SK-N-SH (cell line): Measurements from ENCODE around the gene SPRR2B. TPM values are rescaled to one million over a fixed set of nuclear protein-coding genes. Genes with fewer than 3 reads are reported as not detected.

Source experiments
- CTCF ChIA-PET: fragments of 300-600, 350-600 bp; formaldehyde crosslinking; extraction: SDS; loops from one replicate; lab custom pipeline; 2021; lab: Yijun Ruan, JAX
- POLR2A ChIA-PET: fragments of 350-600 bp; sonication (Branson Sonifier 250); formaldehyde crosslinking; extraction: SDS; loops from one replicate; lab custom pipeline; 2020; ENCODE audit warnings: antibody characterized with exemption, inconsistent platforms; lab: Yijun Ruan, JAX
- DNase-seq: peaks from one replicate; pipeline ENCODE4 v3.0.0; 2012
- H2AFZ ChIP-seq: fragments of 200-600 bp; sonication (generic); 2 replicates; pipeline ENCODE4 v1.8.1; 2016; ENCODE audit warnings: antibody characterized with exemption, mild to moderate bottlenecking, low read depth
- H3F3A ChIP-seq: fragments of 200-600 bp; sonication (generic); replicated peaks from 2 replicates; pipeline ENCODE3; 2016; ENCODE audit warnings: antibody characterized with exemption, mild to moderate bottlenecking; ENCODE audit not compliant: insufficient read depth
- H3K27ac ChIP-seq, 2 experiments: fragments of 200-500 bp in 1 of 2; fragments of 200-600 bp in 1 of 2; sonication (Bioruptor generic) in 1 of 2; sonication (generic), shearing (Covaris generic) in 1 of 2; 2 replicates each; pipeline versions ENCODE4 v1.5.1 to v1.6.1; 2014 to 2016; ENCODE audit warnings: low read depth in 2 of 2, inconsistent platforms in 1 of 2, low read length in 1 of 2, mild to moderate bottlenecking in 1 of 2, mixed read lengths in 1 of 2
- H3K27me3 ChIP-seq: fragments of 200-600 bp; sonication (generic), shearing (Covaris generic); 2 replicates; pipeline ENCODE4 v1.6.1; 2016; ENCODE audit warnings: mixed run types; ENCODE audit not compliant: insufficient read depth
- H3K36me3 ChIP-seq, 2 experiments: fragments of 200-500 bp in 1 of 2; fragments of 200-600 bp in 1 of 2; sonication (Bioruptor generic) in 1 of 2; sonication (generic) in 1 of 2; replicated peaks in 1 of 2; 2 replicates each; pipeline versions ENCODE3 to v1.5.1; 2014 to 2016; ENCODE audit warnings: low read length in 1 of 2, mild to moderate bottlenecking in 1 of 2; ENCODE audit not compliant: insufficient read depth in 2 of 2, control insufficient read depth in 1 of 2
- H3K4me1 ChIP-seq, 2 experiments: fragments of 200-500 bp in 1 of 2; fragments of 200-600 bp in 1 of 2; sonication (Bioruptor generic) in 1 of 2; sonication (generic), shearing (Covaris generic) in 1 of 2; 2 replicates each; pipeline versions ENCODE4 v1.5.1 to v1.6.1; 2014 to 2016; ENCODE audit warnings: low read depth in 1 of 2, low read length in 1 of 2, mixed run types in 1 of 2; ENCODE audit not compliant: insufficient read depth in 2 of 2, control insufficient read depth in 1 of 2
- H3K4me2 ChIP-seq: fragments of 200-600 bp; sonication (generic), shearing (Covaris generic); 2 replicates; pipeline ENCODE4 v1.6.1; 2017; ENCODE audit warnings: mixed run types
- H3K4me3 ChIP-seq, 2 experiments: fragments of 200-500 bp in 1 of 2; fragments of 200-600 bp in 1 of 2; sonication (Bioruptor generic) in 1 of 2; sonication (generic), shearing (Covaris generic) in 1 of 2; 2 replicates each; pipeline versions ENCODE4 v1.5.1 to v1.8.1; 2014 to 2016; ENCODE audit warnings: low read depth in 2 of 2, inconsistent platforms in 1 of 2, low read length in 1 of 2, mild to moderate bottlenecking in 1 of 2, mixed read lengths in 1 of 2, moderate library complexity in 1 of 2
- H3K79me2 ChIP-seq: fragments of 200-600 bp; sonication (generic); 2 replicates; pipeline ENCODE4 v1.8.1; 2017; ENCODE audit warnings: mild to moderate bottlenecking; ENCODE audit not compliant: insufficient read depth
- H3K9ac ChIP-seq: fragments of 200-600 bp; sonication (generic); 2 replicates; pipeline ENCODE4 v1.6.1; 2017; ENCODE audit warnings: mixed run types
- H3K9me2 ChIP-seq: fragments of 200-600 bp; sonication (generic); 2 replicates; pipeline ENCODE4 v1.6.1; 2017; ENCODE audit warnings: mixed run types
- H3K9me3 ChIP-seq: fragments of 200-600 bp; sonication (generic); 2 replicates; pipeline ENCODE4 v1.6.1; 2017; ENCODE audit warnings: mixed run types, mild to moderate bottlenecking, moderate library complexity
- H4K20me1 ChIP-seq: fragments of 200-600 bp; sonication (generic); 2 replicates; pipeline ENCODE4 v1.6.1; 2017; ENCODE audit warnings: mild to moderate bottlenecking, mixed run types; ENCODE audit not compliant: insufficient read depth
- CTCF ChIP-seq: fragments of 200-600 bp; sonication (generic); IDR thresholded peaks from 2 replicates; pipeline ENCODE4 v1.6.1; 2017; ENCODE audit warnings: antibody characterized with exemption, mild to moderate bottlenecking, moderate library complexity
- EZH2phosphoT487 ChIP-seq: fragments of 200-600 bp; sonication (generic); IDR thresholded peaks from 2 replicates; pipeline ENCODE4 v1.6.1; 2017; ENCODE audit warnings: low read depth, mixed run types, mild to moderate bottlenecking, antibody characterized with exemption, moderate library complexity, borderline replicate concordance
- FOSL2 ChIP-seq: IDR thresholded peaks from 2 replicates; pipeline ENCODE4 v1.4.0; 2012; ENCODE audit warnings: low read depth, mild to moderate bottlenecking, moderate library complexity, borderline replicate concordance
- FOXM1 ChIP-seq: IDR thresholded peaks from 2 replicates; pipeline ENCODE4 v1.4.0; 2012; ENCODE audit warnings: low read depth, mild to moderate bottlenecking
- MAX ChIP-seq: IDR thresholded peaks from 2 replicates; pipeline ENCODE4 v1.4.0; 2012; ENCODE audit warnings: low read depth
- MEF2A ChIP-seq: IDR thresholded peaks from 2 replicates; pipeline ENCODE4 v1.4.0; 2012; ENCODE audit warnings: low read depth, borderline replicate concordance
- PBX3 ChIP-seq: IDR thresholded peaks from 2 replicates; pipeline ENCODE4; 2012
- SMC3 ChIP-seq: IDR thresholded peaks from 2 replicates; pipeline ENCODE4 v1.6.1; 2012; ENCODE audit warnings: low read depth, low read length, improper control_type of control experiment
- TAF1 ChIP-seq: IDR thresholded peaks from 2 replicates; pipeline ENCODE4 v1.6.1; 2012; ENCODE audit warnings: low read depth, mild to moderate bottlenecking, low read length, moderate library complexity, borderline replicate concordance
- WGBS: methylation state at CpG from one replicate; pipeline ENCODE4 v1.1.6; 2017; ENCODE audit warnings: low lambda C conversion rate; 5-methylcytosine and 5-hydroxymethylcytosine counted together
- polyA plus RNA-seq, 3 experiments: library from polyadenylated mRNA; depleted of rRNA; stranded (reverse); fragments of >200 nt; gene quantifications; 2 replicates each; pipeline ENCODE4 v1.2.3, GENCODE V29; 2012

Gene SPRR2B
- polyA plus RNA-seq, 1 of the 3 experiments (the other 2 are of a cell fraction), result not detected

- 0 out of 2 replicates have a peak overlapping the region, but pooled peaks have one; percentile 26 for H3K4me2 ChIP-seq
- 0% methylated on average over 3 of the region's 3 CpGs for WGBS
- no peaks in the 10 kb centered on the region for H3K36me3 ChIP-seq
- CTCF ChIA-PET, result no interaction called here
- H4K20me1 ChIP-seq, result no peaks in the 10 kb centered on the region
- no peak overlapping the region for H2AFZ ChIP-seq
- no peaks in the 10 kb centered on the region for H3K9me2 ChIP-seq
- H3K27ac ChIP-seq, result no peak overlapping the region
- H3K27me3 ChIP-seq, result no peaks in the 10 kb centered on the region
- POLR2A ChIA-PET, result no interaction called here
- H3K9me3 ChIP-seq, result no peaks in the 10 kb centered on the region
- peak; percentile 5 for DNase-seq
- no peaks in the 10 kb centered on the region for H3K79me2 ChIP-seq
- H3K4me3 ChIP-seq, result no peak overlapping the region
- 0 out of 2 replicates have a peak, but pooled peaks have one; percentile 9 for TF ChIP-seq SMC3
- TF ChIP-seq FOSL2, result peak; percentile 37; the same call in 1 of the 2 replicates
- TF ChIP-seq MEF2A, result no peak
- no peak for TF ChIP-seq PBX3
- peak; percentile 56 for TF ChIP-seq CTCF
- no peak overlapping the region for H3K9ac ChIP-seq
- no peaks in the 10 kb centered on the region for H3K4me1 ChIP-seq
- H3F3A ChIP-seq, result no peaks in the 10 kb centered on the region
These were observed 38.6 kb downstream of the SPRR2B start for GRCh38 chr1:153032677-153033308.

- POLR2A ChIA-PET, result no interaction called here
- H3K27ac ChIP-seq, result no peak overlapping the region
- H4K20me1 ChIP-seq, result no peaks in the 10 kb centered on the region
- no peak overlapping the region for H3K4me2 ChIP-seq
- H3K9me3 ChIP-seq, result no peaks in the 10 kb centered on the region
- TF ChIP-seq TAF1 (no peak), EZH2phosphoT487 (no peak), FOXM1 (no peak), MAX (no peak), PBX3 (no peak), FOSL2 (no peak), CTCF (no peak)
- H3K4me3 ChIP-seq, result no peak overlapping the region
- H3K79me2 ChIP-seq, result no peaks in the 10 kb centered on the region
- no peaks in the 10 kb centered on the region for H3K27me3 ChIP-seq
- no peaks in the 10 kb centered on the region for H3K9me2 ChIP-seq
- DNase-seq, result no peak
- H3K9ac ChIP-seq, result no peak overlapping the region
- no peaks in the 10 kb centered on the region for H3K36me3 ChIP-seq
- H2AFZ ChIP-seq, result no peak overlapping the region
- CTCF ChIA-PET, result no interaction called here
- no peaks in the 10 kb centered on the region for H3F3A ChIP-seq
- H3K4me1 ChIP-seq, result no peaks in the 10 kb centered on the region
These were observed 39.3 kb downstream of the SPRR2B start for GRCh38 chr1:153032073-153032472.
